ENCODE results near the gene TRHDE. TPM values are rescaled to one million over a fixed set of nuclear protein-coding genes. Genes with fewer than 3 reads are reported as not detected.
"Not testable (repeated sequence)": the region's sequence is repeated elsewhere in the genome, so short reads cannot be mapped to it uniquely, and the experiment has no call there.

Gene TRHDE
- total RNA-seq, 1 experiment from 2014 or later: 0.74 TPM

DNA sequence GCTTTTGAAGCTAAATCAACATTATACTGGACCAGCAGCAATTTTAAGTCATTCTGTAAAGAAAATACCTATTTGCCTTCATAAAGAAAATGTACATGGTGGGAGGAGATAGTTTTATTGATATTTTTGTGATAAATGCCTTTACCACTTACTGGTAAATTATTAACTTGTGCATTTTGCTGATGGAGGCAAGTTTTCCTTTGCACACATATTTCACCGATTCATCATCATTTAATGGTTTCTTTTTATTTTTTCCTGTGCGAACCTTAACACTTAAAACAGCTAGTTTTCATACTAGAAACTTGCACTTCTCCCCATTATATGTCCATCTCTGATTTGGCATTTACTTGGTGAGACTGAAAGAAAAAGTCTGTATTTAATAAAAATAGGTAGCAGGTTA is 239.3 kb downstream of the TRHDE start:
- H3K4me2 ChIP-seq: no peak overlapping the region
- H3K27ac ChIP-seq: no peak overlapping the region
- intact Hi-C loops (cut with micrococcal nuclease; ENCODE audit: unreplicated experiment): no loop called here
- H3K4me3 ChIP-seq: no peak overlapping the region
- TF ChIP-seq, protein P1, sequence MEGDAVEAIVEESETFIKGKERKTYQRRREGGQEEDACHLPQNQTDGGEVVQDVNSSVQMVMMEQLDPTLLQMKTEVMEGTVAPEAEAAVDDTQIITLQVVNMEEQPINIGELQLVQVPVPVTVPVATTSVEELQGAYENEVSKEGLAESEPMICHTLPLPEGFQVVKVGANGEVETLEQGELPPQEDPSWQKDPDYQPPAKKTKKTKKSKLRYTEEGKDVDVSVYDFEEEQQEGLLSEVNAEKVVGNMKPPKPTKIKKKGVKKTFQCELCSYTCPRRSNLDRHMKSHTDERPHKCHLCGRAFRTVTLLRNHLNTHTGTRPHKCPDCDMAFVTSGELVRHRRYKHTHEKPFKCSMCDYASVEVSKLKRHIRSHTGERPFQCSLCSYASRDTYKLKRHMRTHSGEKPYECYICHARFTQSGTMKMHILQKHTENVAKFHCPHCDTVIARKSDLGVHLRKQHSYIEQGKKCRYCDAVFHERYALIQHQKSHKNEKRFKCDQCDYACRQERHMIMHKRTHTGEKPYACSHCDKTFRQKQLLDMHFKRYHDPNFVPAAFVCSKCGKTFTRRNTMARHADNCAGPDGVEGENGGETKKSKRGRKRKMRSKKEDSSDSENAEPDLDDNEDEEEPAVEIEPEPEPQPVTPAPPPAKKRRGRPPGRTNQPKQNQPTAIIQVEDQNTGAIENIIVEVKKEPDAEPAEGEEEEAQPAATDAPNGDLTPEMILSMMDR (conservative IDR thresholded peaks at IDR 0.05): no peak
- TF ChIP-seq EZH2 (IDR thresholded peaks at IDR 0.05; ENCODE audit: low read depth): no peak
- H3K36me3 ChIP-seq (ENCODE audit: low read depth): no peaks in the 10 kb centered on the region
- BruUV-seq (replicated peaks): no TSS peak
- H3K79me2 ChIP-seq (ENCODE audit: low read depth): no peaks in the 10 kb centered on the region
- H3K27me3 ChIP-seq (ENCODE audit: insufficient read depth, low read depth): no peaks in the 10 kb centered on the region
- no peaks in the 10 kb centered on the region for H3K9me2 ChIP-seq (ENCODE audit: insufficient read depth)
- DNase-seq: no peak
- ChIA-PET CTCF (no interaction called here), POLR2A (ENCODE audit: unreplicated experiment) (interaction anchor here (0.5 kb wide), 1 partner anchor 131 kb away, joined by 3 read pairs; no protein-coding TSS in a partner anchor)
- no peaks in the 10 kb centered on the region for H3F3A ChIP-seq (ENCODE audit: insufficient read depth, low read depth)
- no peaks in the 10 kb centered on the region for H4K20me1 ChIP-seq (ENCODE audit: insufficient read depth)
- H3K9me3 ChIP-seq (ENCODE audit: insufficient read depth, low read depth): no peaks in the 10 kb centered on the region
- H2AFZ ChIP-seq: no peak overlapping the region
- H3K4me1 ChIP-seq (replicated peaks; ENCODE audit: insufficient read depth): no peaks in the 10 kb centered on the region

DNA sequence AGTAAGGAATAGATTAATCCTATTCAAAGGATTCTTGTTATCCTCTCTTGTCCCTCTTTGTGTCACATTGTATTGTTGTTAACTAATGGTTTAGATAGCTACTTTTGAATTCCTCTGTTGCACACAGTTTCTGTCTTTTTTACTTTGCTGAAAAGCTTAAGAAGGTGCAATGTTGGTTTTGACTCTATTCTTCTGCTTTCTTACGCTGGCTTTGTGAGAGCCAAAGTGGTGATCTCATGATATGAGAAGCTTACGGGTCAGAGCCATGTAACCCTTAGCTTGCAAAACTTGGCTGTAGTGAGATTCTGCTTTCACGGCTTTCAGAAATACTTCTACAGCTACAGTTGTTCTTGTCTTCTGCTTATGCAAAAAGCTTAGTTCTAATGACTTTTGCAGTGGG is 239.7 kb downstream of the TRHDE start:
- no peak overlapping the region for H3K4me3 ChIP-seq
- POLR2A ChIA-PET (ENCODE audit: unreplicated experiment): interaction anchor here (0.5 kb wide), 1 partner anchor 132 kb away, joined by 3 read pairs; no protein-coding TSS in a partner anchor
- no peaks in the 10 kb centered on the region for H3K36me3 ChIP-seq (ENCODE audit: low read depth)
- no peak overlapping the region for H3K4me2 ChIP-seq
- intact Hi-C loops (cut with micrococcal nuclease; ENCODE audit: unreplicated experiment): no loop called here
- CTCF ChIA-PET: no interaction called here
- TF ChIP-seq, protein P1 (conservative IDR thresholded peaks at IDR 0.05): no peak
- no peak for TF ChIP-seq EZH2 (IDR thresholded peaks at IDR 0.05; ENCODE audit: low read depth)
- H3F3A ChIP-seq (ENCODE audit: insufficient read depth, low read depth): no peaks in the 10 kb centered on the region
- H3K27ac ChIP-seq: no peak overlapping the region
- no peaks in the 10 kb centered on the region for H3K9me2 ChIP-seq (ENCODE audit: insufficient read depth)
- no peaks in the 10 kb centered on the region for H3K4me1 ChIP-seq (replicated peaks; ENCODE audit: insufficient read depth)
- no peaks in the 10 kb centered on the region for H4K20me1 ChIP-seq (ENCODE audit: insufficient read depth)
- no peaks in the 10 kb centered on the region for H3K79me2 ChIP-seq (ENCODE audit: low read depth)
- H3K9me3 ChIP-seq (ENCODE audit: insufficient read depth, low read depth): no peaks in the 10 kb centered on the region
- no peak for DNase-seq
- BruUV-seq (replicated peaks): no TSS peak
- H2AFZ ChIP-seq: no peak overlapping the region
- no peaks in the 10 kb centered on the region for H3K27me3 ChIP-seq (ENCODE audit: insufficient read depth, low read depth)

DNA sequence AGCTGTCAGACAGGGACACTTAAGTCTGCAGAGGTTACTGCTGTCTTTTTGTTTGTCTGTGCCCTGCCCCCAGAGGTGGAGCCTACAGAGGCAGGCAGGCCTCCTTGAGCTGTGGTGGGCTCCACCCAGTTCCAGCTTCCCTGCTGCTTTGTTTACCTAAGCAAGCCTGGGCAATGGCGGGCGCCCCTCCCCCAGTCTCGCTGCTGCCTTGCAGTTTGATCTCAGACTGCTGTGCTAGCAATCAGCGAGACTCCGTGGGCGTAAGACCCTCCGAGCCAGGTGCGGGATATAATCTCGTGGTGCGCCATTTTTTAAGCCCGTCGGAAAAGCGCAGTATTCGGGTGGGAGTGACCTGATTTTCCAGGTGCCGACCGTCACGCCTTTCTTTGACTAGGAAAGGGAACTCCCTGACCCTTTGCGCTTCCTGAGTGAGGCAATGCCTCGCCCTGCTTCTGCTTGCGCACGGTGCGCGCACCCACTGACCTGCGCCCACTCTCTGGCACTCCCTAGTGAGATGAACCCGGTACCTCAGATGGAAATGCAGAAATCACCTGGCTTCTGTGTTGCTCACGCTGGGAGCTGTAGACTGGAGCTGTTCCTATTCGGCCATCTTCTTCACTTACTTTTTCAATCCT is 248.0 kb downstream of the TRHDE start:
- not testable (repeated sequence) for BruUV-seq (replicated peaks)
- DNase-seq: peak in 1 of 2 experiments; percentile 76

DNA sequence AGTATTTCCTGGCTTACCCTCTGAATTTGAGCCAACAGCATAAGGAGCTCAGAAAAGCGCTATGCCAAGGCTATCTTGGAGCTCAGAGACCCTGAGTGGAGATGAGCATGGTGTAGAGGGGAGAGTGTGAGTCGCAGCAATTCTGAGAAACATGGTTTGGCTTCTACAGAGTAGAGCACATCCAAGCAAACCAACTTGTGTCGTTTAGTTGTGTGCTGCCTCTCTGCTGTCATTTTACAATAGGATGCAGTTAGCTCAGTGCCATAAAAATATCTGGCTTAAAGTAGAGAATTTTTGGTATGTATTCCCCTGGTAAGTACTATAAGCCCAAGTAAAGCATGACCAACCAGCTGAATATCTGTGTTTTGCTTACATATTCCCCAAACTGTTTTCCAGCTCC is 249.2 kb downstream of the TRHDE start:
- POLR2A ChIA-PET (ENCODE audit: unreplicated experiment): no interaction called here
- no peaks in the 10 kb centered on the region for H3K79me2 ChIP-seq (ENCODE audit: low read depth)
- no peaks in the 10 kb centered on the region for H3K9me3 ChIP-seq (ENCODE audit: insufficient read depth, low read depth)
- H3F3A ChIP-seq (ENCODE audit: insufficient read depth, low read depth): no peaks in the 10 kb centered on the region
- H3K9me2 ChIP-seq (ENCODE audit: insufficient read depth): no peaks in the 10 kb centered on the region
- no peaks in the 10 kb centered on the region for H3K4me1 ChIP-seq (replicated peaks; ENCODE audit: insufficient read depth)
- TF ChIP-seq, protein P1 (conservative IDR thresholded peaks at IDR 0.05): no peak
- TF ChIP-seq EZH2 (IDR thresholded peaks at IDR 0.05; ENCODE audit: low read depth): no peak
- DNase-seq: no peak
- no peak overlapping the region for H3K4me2 ChIP-seq
- H3K4me3 ChIP-seq: no peak overlapping the region
- H3K27me3 ChIP-seq (ENCODE audit: insufficient read depth, low read depth): no peaks in the 10 kb centered on the region
- CTCF ChIA-PET: no interaction called here
- intact Hi-C loops (cut with micrococcal nuclease; ENCODE audit: unreplicated experiment): no loop called here
- no peak overlapping the region for H2AFZ ChIP-seq
- H3K27ac ChIP-seq: no peak overlapping the region
- BruUV-seq (replicated peaks): no TSS peak
- H3K36me3 ChIP-seq (ENCODE audit: low read depth): no peaks in the 10 kb centered on the region
- H4K20me1 ChIP-seq (ENCODE audit: insufficient read depth): no peaks in the 10 kb centered on the region

More for the DNA sequence above, 248.0 kb downstream of the TRHDE start:
- H3K27ac ChIP-seq; H4K20me1 ChIP-seq (ENCODE audit: insufficient read depth); intact Hi-C loops (cut with micrococcal nuclease; ENCODE audit: unreplicated experiment); H3K36me3 ChIP-seq (ENCODE audit: low read depth); H3K9me2 ChIP-seq (ENCODE audit: insufficient read depth); CTCF ChIA-PET; H3K4me1 ChIP-seq (replicated peaks; ENCODE audit: insufficient read depth); H3K9me3 ChIP-seq (ENCODE audit: insufficient read depth, low read depth); H3F3A ChIP-seq (ENCODE audit: insufficient read depth, low read depth); H3K27me3 ChIP-seq (ENCODE audit: insufficient read depth, low read depth); H3K79me2 ChIP-seq (ENCODE audit: low read depth): not testable (repeated sequence)
- Histone ChIP-seq H3K4me2 (peak overlapping the region; percentile 69), H2AFZ (peak overlapping the region; percentile 64), H3K4me3 (peak overlapping the region; percentile 52)
- POLR2A ChIA-PET (ENCODE audit: unreplicated experiment): interaction anchor here (0.7 kb wide), 1 partner anchor 242 kb away, joined by 3 read pairs; no protein-coding TSS in a partner anchor

Measured in PC-9 (cell line).